ENCODE data around the gene SMTNL2.

The SMTNL2 gene

GRCh38 chr17:4557626-4558346, 26.5 kb upstream of the SMTNL2 start:
- H3K27ac ChIP-seq (ENCODE audit: low read length), result no peak overlapping the region
- peaks cover 9% of the 10 kb centered on the region for H3K4me1 ChIP-seq (ENCODE audit: insufficient read depth, low read length)
- no peak overlapping the region for H3K9ac ChIP-seq (ENCODE audit: low read depth, low read length)
- H3K4me3 ChIP-seq (ENCODE audit: low read length), result no peak overlapping the region
- H3K27me3 ChIP-seq (ENCODE audit: insufficient read depth, low read length), result no peaks in the 10 kb centered on the region
- peaks cover 13% of the 10 kb centered on the region for H3K36me3 ChIP-seq (ENCODE audit: insufficient read depth, low read depth, low read length)
- H3K9me3 ChIP-seq (ENCODE audit: insufficient read depth, low read depth, low read length), result no peaks in the 10 kb centered on the region

GRCh38 chr17:4558347-4558971, 25.9 kb upstream of the SMTNL2 start:
- Histone ChIP-seq H3K9ac (ENCODE audit: low read depth, low read length) (no peak overlapping the region), H3K27ac (ENCODE audit: low read length) (no peak overlapping the region), H3K9me3 (ENCODE audit: insufficient read depth, low read depth, low read length) (no peaks in the 10 kb centered on the region), H3K36me3 (ENCODE audit: insufficient read depth, low read depth, low read length) (peaks cover 6% of the 10 kb centered on the region), H3K27me3 (ENCODE audit: insufficient read depth, low read length) (no peaks in the 10 kb centered on the region), H3K4me1 (ENCODE audit: insufficient read depth, low read length) (peaks cover 9% of the 10 kb centered on the region), H3K4me3 (ENCODE audit: low read length) (no peak overlapping the region)

- H3K9me3 ChIP-seq (ENCODE audit: insufficient read depth, low read depth, low read length), result no peaks in the 10 kb centered on the region
- no peaks in the 10 kb centered on the region for H3K27me3 ChIP-seq (ENCODE audit: insufficient read depth, low read length)
- no peak overlapping the region for H3K4me3 ChIP-seq (ENCODE audit: low read length)
- no peak overlapping the region for H3K9ac ChIP-seq (ENCODE audit: low read depth, low read length)
- peaks cover 4% of the 10 kb centered on the region; the same call in 1 of the 2 replicates for H3K4me1 ChIP-seq (ENCODE audit: insufficient read depth, low read length)
- H3K27ac ChIP-seq (ENCODE audit: low read length), result no peak overlapping the region
- no peaks in the 10 kb centered on the region for H3K36me3 ChIP-seq (ENCODE audit: insufficient read depth, low read depth, low read length)
Observed at GRCh38 chr17:4559139-4559791, 25.1 kb upstream of the SMTNL2 start.

- H3K27ac ChIP-seq (ENCODE audit: low read length), result no peak overlapping the region
- no peak overlapping the region for H3K4me3 ChIP-seq (ENCODE audit: low read length)
- H3K4me1 ChIP-seq (ENCODE audit: insufficient read depth, low read length), result peaks cover 3% of the 10 kb centered on the region; the same call in 1 of the 2 replicates
- no peak overlapping the region for H3K9ac ChIP-seq (ENCODE audit: low read depth, low read length)
- no peaks in the 10 kb centered on the region for H3K36me3 ChIP-seq (ENCODE audit: insufficient read depth, low read depth, low read length)
- no peaks in the 10 kb centered on the region for H3K27me3 ChIP-seq (ENCODE audit: insufficient read depth, low read length)
- H3K9me3 ChIP-seq (ENCODE audit: insufficient read depth, low read depth, low read length), result no peaks in the 10 kb centered on the region
Observed at GRCh38 chr17:4559966-4560365, 24.4 kb upstream of the SMTNL2 start.

- Histone ChIP-seq H3K27me3 (ENCODE audit: insufficient read depth, low read length) (no peaks in the 10 kb centered on the region), H3K4me3 (ENCODE audit: low read length) (no peak within 1 kb of the TSS), H3K9ac (ENCODE audit: low read depth, low read length) (no peak within 1 kb of the TSS), H3K27ac (ENCODE audit: low read length) (no peak within 1 kb of the TSS), H3K9me3 (ENCODE audit: insufficient read depth, low read depth, low read length) (no peaks in the 10 kb centered on the region), H3K36me3 (ENCODE audit: insufficient read depth, low read depth, low read length) (no peaks in the 10 kb centered on the region), H3K4me1 (ENCODE audit: insufficient read depth, low read length) (peaks cover 3% of the 10 kb centered on the region; the same call in 1 of the 2 replicates)
Observed at GRCh38 chr17:4560421-4560820, 23.9 kb upstream of the SMTNL2 start, which contains the start of gene GGT6. Gene GGT6 (minus strand): TSS chr17:4560577. CDS start chr17:4560521, 56 bp downstream.

- no peak overlapping the region for H3K9ac ChIP-seq (ENCODE audit: low read depth, low read length)
- no peak overlapping the region for H3K27ac ChIP-seq (ENCODE audit: low read length)
- peaks cover 2% of the 10 kb centered on the region; the same call in 1 of the 2 replicates for H3K27me3 ChIP-seq (ENCODE audit: insufficient read depth, low read length)
- no peaks in the 10 kb centered on the region for H3K36me3 ChIP-seq (ENCODE audit: insufficient read depth, low read depth, low read length)
- H3K9me3 ChIP-seq (ENCODE audit: insufficient read depth, low read depth, low read length), result no peaks in the 10 kb centered on the region
- no peak overlapping the region for H3K4me3 ChIP-seq (ENCODE audit: low read length)
- H3K4me1 ChIP-seq (ENCODE audit: insufficient read depth, low read length), result peaks cover under 1% of the 10 kb centered on the region; the same call in 1 of the 2 replicates
Observed at GRCh38 chr17:4560837-4561256, 23.5 kb upstream of the SMTNL2 start.

- H3K4me1 ChIP-seq (ENCODE audit: insufficient read depth, low read length), result no peaks in the 10 kb centered on the region
- no peak overlapping the region for H3K4me3 ChIP-seq (ENCODE audit: low read length)
- H3K27ac ChIP-seq (ENCODE audit: low read length), result no peak overlapping the region
- H3K36me3 ChIP-seq (ENCODE audit: insufficient read depth, low read depth, low read length), result no peaks in the 10 kb centered on the region
- H3K9me3 ChIP-seq (ENCODE audit: insufficient read depth, low read depth, low read length), result no peaks in the 10 kb centered on the region
- peaks cover 6% of the 10 kb centered on the region; the same call in 1 of the 2 replicates for H3K27me3 ChIP-seq (ENCODE audit: insufficient read depth, low read length)
- no peak overlapping the region for H3K9ac ChIP-seq (ENCODE audit: low read depth, low read length)
Observed at GRCh38 chr17:4562015-4562969, 22.0 kb upstream of the SMTNL2 start.

- Histone ChIP-seq H3K4me1 (ENCODE audit: insufficient read depth, low read length) (peaks cover 2% of the 10 kb centered on the region; the same call in 1 of the 2 replicates), H3K27me3 (ENCODE audit: insufficient read depth, low read length) (peaks cover 6% of the 10 kb centered on the region; the same call in 1 of the 2 replicates), H3K27ac (ENCODE audit: low read length) (no peak overlapping the region), H3K4me3 (ENCODE audit: low read length) (no peak overlapping the region), H3K9ac (ENCODE audit: low read depth, low read length) (no peak overlapping the region), H3K36me3 (ENCODE audit: insufficient read depth, low read depth, low read length) (no peaks in the 10 kb centered on the region), H3K9me3 (ENCODE audit: insufficient read depth, low read depth, low read length) (no peaks in the 10 kb centered on the region)
Observed at GRCh38 chr17:4565209-4566141, 18.9 kb upstream of the SMTNL2 start.

- H3K9ac ChIP-seq (ENCODE audit: low read depth, low read length), result no peak overlapping the region
- peaks cover 2% of the 10 kb centered on the region; the same call in 1 of the 2 replicates for H3K4me1 ChIP-seq (ENCODE audit: insufficient read depth, low read length)
- H3K36me3 ChIP-seq (ENCODE audit: insufficient read depth, low read depth, low read length), result no peaks in the 10 kb centered on the region
- no peak overlapping the region for H3K4me3 ChIP-seq (ENCODE audit: low read length)
- peaks cover 6% of the 10 kb centered on the region; the same call in 1 of the 2 replicates for H3K27me3 ChIP-seq (ENCODE audit: insufficient read depth, low read length)
- H3K9me3 ChIP-seq (ENCODE audit: insufficient read depth, low read depth, low read length), result no peaks in the 10 kb centered on the region
- no peak overlapping the region for H3K27ac ChIP-seq (ENCODE audit: low read length)
Observed at GRCh38 chr17:4566785-4567184, 17.5 kb upstream of the SMTNL2 start.

GRCh38 chr17:4569591-4569990, 14.7 kb upstream of the SMTNL2 start:
- H3K9me3 ChIP-seq (ENCODE audit: insufficient read depth, low read depth, low read length), result no peaks in the 10 kb centered on the region
- H3K36me3 ChIP-seq (ENCODE audit: insufficient read depth, low read depth, low read length), result no peaks in the 10 kb centered on the region
- no peak overlapping the region for H3K27ac ChIP-seq (ENCODE audit: low read length)
- H3K4me3 ChIP-seq (ENCODE audit: low read length), result no peak overlapping the region
- H3K9ac ChIP-seq (ENCODE audit: low read depth, low read length), result no peak overlapping the region
- H3K27me3 ChIP-seq (ENCODE audit: insufficient read depth, low read length), result peaks cover 6% of the 10 kb centered on the region; the same call in 1 of the 2 replicates
- peaks cover 2% of the 10 kb centered on the region; the same call in 1 of the 2 replicates for H3K4me1 ChIP-seq (ENCODE audit: insufficient read depth, low read length)

Data from iPS-20b (cell line).